B cell (primary cell): ENCODE results near the gene RGS3. TPM values are rescaled to one million over a fixed set of nuclear protein-coding genes. Genes with fewer than 3 reads are reported as not detected.

Experiments used
- ATAC-seq: fragments of 200-7000 bp; cut with Tn5 transposase; one replicate; pipeline ENCODE4 v1.10.0; 2021; ENCODE audit warnings: low read depth, mild to moderate bottlenecking, moderate number of reproducible peaks, moderate library complexity
- CTCF ChIA-PET: fragments of 350-600 bp; sonication (Branson Sonifier 250); formaldehyde crosslinking; loops from one replicate; lab custom pipeline; 2021; ENCODE audit warnings: antibody characterized with exemption, inconsistent platforms; lab: Charles Lee
- POLR2A ChIA-PET: fragments of 350-600 bp; sonication (Branson Sonifier 250); formaldehyde crosslinking; loops from one replicate; lab custom pipeline; 2021; ENCODE audit warnings: antibody characterized with exemption; lab: Charles Lee
- DNase-seq: peaks from one replicate; pipeline ENCODE4 v3.0.0; 2013
- H2AFZ ChIP-seq: 2 replicates; pipeline ENCODE4 v1.6.1; 2012; ENCODE audit warnings: mild to moderate bottlenecking, low read depth, low read length; ENCODE audit not compliant: insufficient read depth, poor library complexity, severe bottlenecking
- H3K27ac ChIP-seq, 2 donors: 1 replicate in 1 of 2; 2 replicates in 1 of 2; pipeline ENCODE4 v1.5.1; 2012 to 2013; ENCODE audit warnings: low read length in 2 of 2, mild to moderate bottlenecking in 2 of 2, moderate library complexity in 1 of 2
- H3K27me3 ChIP-seq, 4 experiments: fragments of 200-600 bp in 1 of 4; sonication (generic) in 1 of 4; replicated peaks in 1 of 4; 1 replicate in 2 of 4; 2 replicates in 2 of 4; pipeline versions ENCODE4 v1.6.1 to v1.7.0; 2013 to 2016; ENCODE audit warnings: low read length in 3 of 4, mild to moderate bottlenecking in 2 of 4, mixed read lengths in 1 of 4, moderate library complexity in 1 of 4; ENCODE audit not compliant: insufficient read depth in 4 of 4, control insufficient read depth in 3 of 4; ENCODE audit errors: control extremely low read depth in 1 of 4
- H3K36me3 ChIP-seq, 2 experiments: replicated peaks in 1 of 2; 1 replicate in 1 of 2; 2 replicates in 1 of 2; pipeline versions ENCODE4 v1.6.1 to v1.7.1; 2013; ENCODE audit warnings: low read length in 1 of 2; ENCODE audit not compliant: insufficient read depth in 2 of 2, control insufficient read depth in 1 of 2; ENCODE audit errors: control extremely low read depth in 1 of 2, extremely low read depth in 1 of 2
- H3K4me1 ChIP-seq, 2 donors: fragments of 200-600 bp in 1 of 2; sonication (generic) in 1 of 2; 1 replicate in 1 of 2; 2 replicates in 1 of 2; pipeline versions ENCODE4 v1.5.1 to v1.6.1; 2013 to 2017; ENCODE audit warnings: low read length in 2 of 2; ENCODE audit not compliant: control insufficient read depth in 2 of 2, insufficient read depth in 2 of 2
- H3K4me2 ChIP-seq: replicated peaks from 2 replicates; pipeline ENCODE3; 2012; ENCODE audit warnings: mild to moderate bottlenecking, low read depth, low read length; ENCODE audit not compliant: poor library complexity, severe bottlenecking
- H3K4me3 ChIP-seq, 5 experiments: fragments of 200-600 bp in 1 of 5; sonication (generic) in 1 of 5; 1 replicate in 3 of 5; 2 replicates in 2 of 5; pipeline versions ENCODE4 v1.5.1 to v1.7.0; 2011 to 2016; ENCODE audit warnings: low read length in 4 of 5, mild to moderate bottlenecking in 4 of 5, low read depth in 2 of 5, control low read depth in 1 of 5, moderate library complexity in 1 of 5; ENCODE audit not compliant: insufficient read depth in 1 of 5; ENCODE audit errors: control extremely low read depth in 1 of 5, extremely low read depth in 1 of 5
- H3K79me2 ChIP-seq: fragments of 200-600 bp; sonication (generic); one replicate; pipeline ENCODE4 v1.6.0; 2016; ENCODE audit warnings: low read length; ENCODE audit not compliant: control insufficient read depth, insufficient read depth
- H3K9ac ChIP-seq: fragments of 200-600 bp; sonication (generic); 2 replicates; pipeline ENCODE4 v1.6.1; 2017; ENCODE audit warnings: mild to moderate bottlenecking, low read length, moderate library complexity
- H3K9me3 ChIP-seq, 3 donors: one replicate each; pipeline versions ENCODE4 v1.6.1 to v1.7.1; 2013; ENCODE audit warnings: low read length in 2 of 3; ENCODE audit not compliant: control insufficient read depth in 2 of 3, insufficient read depth in 1 of 3; ENCODE audit errors: control extremely low read depth in 1 of 3
- H4K20me1 ChIP-seq: 2 replicates; pipeline ENCODE4 v1.6.0; 2012; ENCODE audit warnings: mild to moderate bottlenecking, low read length; ENCODE audit not compliant: insufficient read depth, control insufficient read depth, poor library complexity, severe bottlenecking
- H3K27ac Mint-ChIP-seq: one replicate; pipeline ENCODE4 v1.8.0; 2021; ENCODE audit warnings: mixed read lengths
- H3K27me3 Mint-ChIP-seq: one replicate; pipeline ENCODE4 v1.8.0; 2021; ENCODE audit warnings: mixed read lengths
- H3K4me1 Mint-ChIP-seq: one replicate; pipeline ENCODE4 v1.8.0; 2021; ENCODE audit warnings: mixed read lengths
- H3K4me3 Mint-ChIP-seq: one replicate; pipeline ENCODE4 v1.8.0; 2021; ENCODE audit warnings: mixed read lengths
- H3K9me3 Mint-ChIP-seq: one replicate; pipeline ENCODE4 v1.8.0; 2022; ENCODE audit warnings: mixed read lengths; ENCODE audit not compliant: insufficient read depth
- CTCF ChIP-seq: fragments of 200-600 bp; IDR thresholded peaks from one replicate; pipeline ENCODE4 v1.8.0; 2022; ENCODE audit warnings: antibody characterized with exemption, mild to moderate bottlenecking
- EZH2 ChIP-seq: IDR thresholded peaks from 2 replicates; pipeline ENCODE4 v1.6.1; 2012; ENCODE audit warnings: borderline replicate concordance, low read depth, mild to moderate bottlenecking, moderate library complexity, low read length; ENCODE audit not compliant: insufficient read depth, poor library complexity, severe bottlenecking
- WGBS: methylation state at CpG from one replicate; pipeline ENCODE4 v1.1.5; 2013; ENCODE audit warnings: missing lambda C conversion rate; ENCODE audit not compliant: insufficient coverage; 5-methylcytosine and 5-hydroxymethylcytosine counted together
- intact Hi-C: fragments of 100-400 bp; cut with micrococcal nuclease; formaldehyde crosslinking; loops from one replicate; pipeline ENCODE4 v1.10.0; 2022
- polyA plus RNA-seq: library from polyadenylated mRNA; depleted of rRNA; stranded (reverse); fragments of >200 nt; gene quantifications from 2 replicates; pipeline ENCODE4 v1.2.3, GENCODE V29; 2012
- total RNA-seq, 2 donors: library from RNA; stranded (reverse); fragments of 120-200 nt in 1 of 2; gene quantifications; 1 replicate in 1 of 2; 2 replicates in 1 of 2; pipeline versions ENCODE4 v1.2.3 to v1.2.4, GENCODE V29; 2013 to 2022

Gene RGS3
- total and polyA plus RNA-seq, 2 donors (not counting 1 experiment from before 2014, with no cell fraction given), result 12.0 to 15.6 TPM

- Mint-ChIP-seq H3K4me3 (no peak overlapping the region), H3K27me3 (no peaks in the 10 kb centered on the region), H3K4me1 (no peaks in the 10 kb centered on the region), H3K27ac (no peak overlapping the region), H3K9me3 (peaks cover 4% of the 10 kb centered on the region)
- intact Hi-C loops, result no loop called here
- ATAC-seq (no peak), DNase-seq (no peak)
- Histone ChIP-seq H4K20me1 (no peaks in the 10 kb centered on the region), H3K4me2 (no peak overlapping the region), H3K79me2 (no peaks in the 10 kb centered on the region), H3K9ac (no peak overlapping the region), H3K4me1 (no peaks in the 10 kb centered on the region), H2AFZ (no peak overlapping the region), H3K36me3 (no peaks in the 10 kb centered on the region), H3K9me3 (peaks cover 0 to 1% (median 0%) of the 10 kb centered on the region in 3 donors), H3K27me3 (no peaks in the 10 kb centered on the region), H3K4me3 (no peak overlapping the region), H3K27ac (no peak overlapping the region)
- TF ChIP-seq EZH2 (no peak), CTCF (no peak)
- WGBS, result 86% methylated on average over 1 of the region's 2 CpGs
- CTCF ChIA-PET, result interaction anchor here (1.2 kb wide), 1 partner anchor 191 kb away, joined by 3 read pairs; no protein-coding TSS in a partner anchor
- POLR2A ChIA-PET, result no interaction called here
Measured at GRCh38 chr9:113465599-113466140, 2.1 kb downstream of the RGS3 start.

GRCh38 chr9:113467183-113467582, 3.7 kb downstream of the RGS3 start:
- H3K4me1 Mint-ChIP-seq, result no peaks in the 10 kb centered on the region
- H3K27ac Mint-ChIP-seq, result no peak overlapping the region
- H3K4me2 ChIP-seq, result no peak overlapping the region
- DNase-seq, result no peak
- no peak for ATAC-seq
- no peak overlapping the region for H2AFZ ChIP-seq
- H3K27me3 ChIP-seq, result no peaks in the 10 kb centered on the region
- H3K4me1 ChIP-seq, result no peaks in the 10 kb centered on the region
- H3K9me3 Mint-ChIP-seq, result peaks cover 4% of the 10 kb centered on the region
- no peak overlapping the region for H3K27ac ChIP-seq
- H4K20me1 ChIP-seq, result no peaks in the 10 kb centered on the region
- no peaks in the 10 kb centered on the region for H3K36me3 ChIP-seq
- H3K4me3 Mint-ChIP-seq, result no peak overlapping the region
- intact Hi-C loops, result no loop called here
- no CpG with 5 or more reads among the region's 2 CpGs for WGBS
- H3K79me2 ChIP-seq, result no peaks in the 10 kb centered on the region
- TF ChIP-seq EZH2 (no peak), CTCF (no peak)
- no peaks in the 10 kb centered on the region for H3K27me3 Mint-ChIP-seq
- ChIA-PET POLR2A (no interaction called here), CTCF (interaction anchor here (1.3 kb wide), 1 partner anchor 9 kb away, joined by 3 read pairs; no protein-coding TSS in a partner anchor)
- H3K4me3 ChIP-seq, result no peak overlapping the region
- H3K9me3 ChIP-seq, result peaks cover 0 to 1% (median 0%) of the 10 kb centered on the region in 3 donors
- H3K9ac ChIP-seq, result no peak overlapping the region
